GM21447 (cell line): ENCODE results near the gene C10orf53.

Experiments
- ATAC-seq: cut with Tn5 transposase; IDR thresholded peaks from one replicate; pipeline ENCODE4 v1.9.1; 2021; ENCODE audit not compliant: unreplicated experiment

C10orf53 gene

DNA sequence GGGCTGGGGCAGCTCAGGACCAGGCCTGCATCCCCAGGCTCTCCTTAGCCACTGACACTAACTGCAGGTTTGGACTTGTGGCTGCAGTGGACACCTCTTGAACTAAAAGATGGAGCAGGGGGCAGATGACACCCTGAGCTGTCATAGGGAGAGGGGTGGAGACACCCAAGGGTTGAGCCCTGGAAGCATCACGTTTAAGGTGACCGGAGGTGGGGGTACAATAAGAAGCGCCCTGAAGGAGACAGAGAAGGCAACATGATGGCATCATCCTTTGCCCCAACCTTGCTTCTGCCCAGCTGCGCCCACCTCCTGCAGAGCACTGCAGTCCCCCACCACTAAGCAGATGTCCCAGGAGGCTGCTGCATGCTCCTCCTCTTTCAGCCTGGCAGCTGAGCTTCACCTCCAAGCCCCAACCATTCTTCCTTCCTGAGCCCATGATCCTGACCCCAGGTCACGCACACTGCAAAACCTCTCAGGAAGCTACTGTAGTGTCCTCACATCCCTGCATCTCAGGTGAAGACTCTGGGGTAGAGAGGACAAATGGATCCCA is 57.2 kb downstream of the C10orf53 start:
- no peak for ATAC-seq

GRCh38 chr10:49737474-49738201 is 58.2 kb downstream of the C10orf53 start:
- no peak for ATAC-seq

- ATAC-seq, result no peak
These were observed 59.3 kb downstream of the C10orf53 start for GRCh38 chr10:49738616-49739360.

DNA sequence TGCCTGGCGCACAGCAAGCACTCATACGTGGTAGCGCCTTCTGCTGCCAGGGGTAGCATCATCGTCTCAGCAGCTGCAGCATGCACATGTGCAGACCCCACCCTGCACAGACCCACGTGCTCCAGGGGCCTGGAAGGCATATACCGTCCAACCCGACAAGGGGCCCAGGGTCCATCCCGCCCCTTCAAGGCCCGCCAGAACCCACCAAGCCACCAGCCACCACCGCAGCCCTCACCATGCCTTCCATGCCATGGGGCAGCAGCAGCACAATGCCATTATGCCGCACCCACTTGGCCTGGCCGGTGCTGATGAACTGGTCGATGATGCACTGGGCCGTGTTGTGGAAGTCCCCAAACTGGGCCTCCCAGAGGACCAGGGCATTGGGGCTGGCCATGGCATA is 60.0 kb downstream of the C10orf53 start:
- no peak for ATAC-seq

DNA sequence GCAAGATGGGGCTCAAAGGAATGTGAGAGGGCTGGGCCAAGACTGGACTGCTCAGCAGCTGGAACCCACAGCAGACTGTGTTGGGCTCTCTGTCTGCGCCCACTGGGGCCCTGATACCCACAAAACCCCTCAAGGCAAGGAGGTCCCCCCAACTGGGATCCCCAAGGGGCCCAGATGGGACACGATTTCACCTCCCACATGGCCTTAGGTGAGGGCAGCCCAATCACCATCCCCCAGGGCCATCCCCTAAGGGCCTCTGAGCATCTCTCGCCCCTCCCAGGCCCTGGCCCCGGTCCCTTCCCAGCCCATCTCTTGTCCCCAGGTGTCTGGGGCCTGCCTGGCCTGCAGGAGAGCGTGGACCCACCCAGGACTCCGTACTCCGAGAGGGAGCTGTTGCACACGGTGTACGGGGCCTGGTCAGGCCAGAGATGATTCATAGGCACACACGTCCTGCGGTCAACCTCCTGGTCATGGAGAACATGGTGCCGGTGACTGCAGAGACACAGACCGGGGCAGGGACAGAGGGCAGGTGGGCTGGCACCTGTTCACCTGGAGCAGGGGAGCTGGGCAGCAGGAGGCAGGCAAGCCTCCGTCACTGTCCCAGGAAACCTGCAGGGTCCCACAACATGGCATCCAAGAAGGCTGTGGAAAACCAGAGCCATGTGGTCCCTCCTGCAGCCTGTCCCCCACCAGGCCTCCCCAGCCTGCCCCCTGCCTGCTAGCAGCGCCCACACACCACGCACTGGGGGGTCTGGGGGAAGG is 61.1 kb downstream of the C10orf53 start:
- no peak for ATAC-seq

DNA sequence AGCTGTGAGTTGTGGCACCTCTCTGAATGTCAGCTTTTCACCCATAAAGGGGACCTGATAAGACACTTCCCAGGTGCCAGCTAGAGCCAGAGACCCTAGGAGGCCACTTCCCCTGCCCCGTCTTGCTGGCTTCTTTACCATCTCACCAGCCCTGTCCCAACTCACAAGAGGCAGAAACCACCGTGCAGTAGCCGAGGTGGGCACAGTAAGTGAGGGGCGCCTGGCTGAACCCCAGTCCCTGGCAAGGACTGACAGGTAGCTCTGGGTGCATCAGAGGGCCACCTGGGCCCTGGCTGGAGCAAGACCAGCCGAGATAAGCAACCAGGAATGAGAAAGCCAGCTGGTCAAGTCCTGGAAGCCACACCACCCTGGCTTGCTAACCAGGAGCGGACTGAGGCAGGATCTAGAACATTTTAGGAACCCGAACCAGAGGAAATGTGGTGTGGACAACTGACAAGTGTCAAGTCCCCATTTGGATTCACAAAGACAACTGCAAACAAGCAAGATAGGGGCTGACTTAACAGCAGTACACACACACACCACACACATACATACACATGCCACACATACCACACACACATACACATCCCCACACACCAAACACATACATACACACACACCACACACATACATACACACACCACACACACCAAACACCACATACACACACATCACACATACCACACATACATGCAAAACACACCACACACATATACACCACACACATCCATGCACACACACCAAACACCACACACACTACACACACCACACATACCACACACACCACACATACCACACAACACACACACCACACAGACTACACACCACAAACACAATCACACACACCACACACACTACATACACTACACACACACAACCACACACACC is 61.9 kb downstream of the C10orf53 start:
- ATAC-seq, result no peak

GRCh38 chr10:49742683-49743463 is 63.4 kb downstream of the C10orf53 start:
- ATAC-seq, result no peak

DNA sequence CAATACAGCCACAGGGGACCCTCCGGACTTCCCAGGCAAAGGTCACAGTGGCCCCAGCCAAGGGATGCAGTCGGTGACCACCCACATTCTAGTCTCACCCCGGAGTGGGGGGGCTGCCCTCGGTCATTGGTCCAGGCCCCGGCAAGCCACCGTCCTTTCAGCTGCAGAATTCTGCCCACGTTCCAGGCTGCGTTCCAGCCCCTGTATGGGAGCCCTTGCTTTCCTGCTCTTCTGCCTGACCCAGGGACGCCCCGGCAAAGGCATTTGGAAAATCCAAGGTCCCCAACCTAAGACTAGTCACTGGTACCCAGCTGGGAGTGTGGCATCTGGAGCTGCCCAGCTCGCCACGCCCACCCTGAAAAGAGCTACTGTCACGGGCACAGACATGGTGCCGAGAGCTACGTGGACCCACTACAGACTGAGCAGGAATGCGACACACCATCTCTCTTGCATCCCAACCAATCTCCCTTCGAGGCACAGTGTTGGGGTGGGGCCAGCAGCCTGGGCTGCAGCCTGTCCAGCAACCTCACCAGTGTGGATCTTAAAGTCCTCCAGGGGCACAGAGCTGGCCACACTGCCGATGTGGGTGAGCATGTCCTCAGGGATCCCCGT is 64.1 kb downstream of the C10orf53 start:
- no peak for ATAC-seq

DNA sequence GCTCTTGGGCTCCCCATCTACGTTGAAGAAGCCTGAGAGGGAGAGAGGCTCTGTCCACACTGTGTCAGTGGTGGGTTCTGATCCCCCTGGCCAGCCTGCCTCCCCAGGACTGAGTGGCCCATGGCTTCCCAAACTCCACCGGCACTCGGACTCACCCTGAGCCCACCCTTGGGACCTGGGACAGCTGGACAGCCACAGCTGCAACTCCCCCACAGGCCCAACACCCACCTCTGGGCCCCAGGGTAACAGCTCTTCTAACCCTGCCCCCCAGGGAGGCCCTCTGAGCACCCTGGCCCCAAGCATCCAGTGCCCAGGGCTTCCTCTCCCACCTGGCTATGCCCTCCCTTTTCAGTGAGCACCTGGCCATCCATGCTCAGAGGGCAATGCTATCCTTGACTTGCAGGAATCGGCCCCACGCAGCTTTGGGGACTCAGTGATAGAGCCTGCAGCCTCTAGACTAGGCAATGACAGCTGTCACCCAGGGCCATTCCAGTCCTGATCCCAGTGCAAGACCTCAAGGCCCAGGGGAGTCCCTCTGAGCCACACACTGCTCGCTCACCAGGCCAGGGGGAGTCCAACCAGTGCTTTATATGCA is 64.7 kb downstream of the C10orf53 start:
- no peak for ATAC-seq

GRCh38 chr10:49744924-49745605 is 65.6 kb downstream of the C10orf53 start:
- no peak for ATAC-seq

DNA sequence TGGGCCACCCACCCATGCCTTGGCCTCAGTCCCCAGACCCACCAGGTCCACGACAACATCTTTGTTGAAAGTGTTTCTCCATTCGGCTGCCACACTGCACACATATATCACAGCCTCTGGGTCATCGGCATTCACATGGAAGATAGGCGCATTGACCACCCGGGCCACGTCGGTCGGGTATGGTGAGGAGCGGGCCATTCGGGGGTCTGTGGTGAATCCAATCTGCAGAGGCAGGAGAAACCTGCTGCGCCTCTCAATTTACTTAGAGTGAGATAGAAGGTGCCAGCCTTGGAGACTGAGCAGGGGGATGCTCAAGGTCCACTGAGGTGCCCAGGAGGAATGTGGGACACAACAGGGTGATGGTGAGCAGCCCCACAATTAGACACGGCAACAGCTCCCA is 66.3 kb downstream of the C10orf53 start:
- ATAC-seq, result no peak

- ATAC-seq, result no peak
These were observed 67.3 kb downstream of the C10orf53 start for GRCh38 chr10:49746626-49747302.
